Measurements from ENCODE around the gene AKR1C1.

DNA sequence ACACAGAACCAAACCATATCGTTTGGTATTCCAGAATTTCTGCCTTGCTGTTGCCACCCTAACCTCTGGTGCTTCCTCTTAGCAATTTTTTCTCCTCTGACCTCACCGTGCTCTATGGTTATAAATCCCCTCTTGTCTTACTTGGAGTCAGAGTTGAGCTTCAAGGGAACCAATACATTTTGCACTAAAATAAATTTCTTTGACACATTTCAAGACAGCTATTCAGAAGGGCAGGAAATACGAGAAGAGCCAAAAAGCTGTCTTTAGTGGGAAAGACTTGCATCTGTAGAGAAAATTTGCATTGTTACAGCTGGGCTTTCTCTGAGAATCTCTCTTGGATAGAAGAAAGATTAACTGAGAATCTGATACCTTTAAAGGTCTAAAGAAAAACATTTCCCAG is 54.9 kb downstream of the AKR1C1 start:
- no peak for TF ChIP-seq EZH2 (IDR thresholded peaks at IDR 0.05; ENCODE audit: borderline replicate concordance, insufficient read depth, low read depth, low read length, poor library complexity, severe bottlenecking)
- TF ChIP-seq, protein P1, sequence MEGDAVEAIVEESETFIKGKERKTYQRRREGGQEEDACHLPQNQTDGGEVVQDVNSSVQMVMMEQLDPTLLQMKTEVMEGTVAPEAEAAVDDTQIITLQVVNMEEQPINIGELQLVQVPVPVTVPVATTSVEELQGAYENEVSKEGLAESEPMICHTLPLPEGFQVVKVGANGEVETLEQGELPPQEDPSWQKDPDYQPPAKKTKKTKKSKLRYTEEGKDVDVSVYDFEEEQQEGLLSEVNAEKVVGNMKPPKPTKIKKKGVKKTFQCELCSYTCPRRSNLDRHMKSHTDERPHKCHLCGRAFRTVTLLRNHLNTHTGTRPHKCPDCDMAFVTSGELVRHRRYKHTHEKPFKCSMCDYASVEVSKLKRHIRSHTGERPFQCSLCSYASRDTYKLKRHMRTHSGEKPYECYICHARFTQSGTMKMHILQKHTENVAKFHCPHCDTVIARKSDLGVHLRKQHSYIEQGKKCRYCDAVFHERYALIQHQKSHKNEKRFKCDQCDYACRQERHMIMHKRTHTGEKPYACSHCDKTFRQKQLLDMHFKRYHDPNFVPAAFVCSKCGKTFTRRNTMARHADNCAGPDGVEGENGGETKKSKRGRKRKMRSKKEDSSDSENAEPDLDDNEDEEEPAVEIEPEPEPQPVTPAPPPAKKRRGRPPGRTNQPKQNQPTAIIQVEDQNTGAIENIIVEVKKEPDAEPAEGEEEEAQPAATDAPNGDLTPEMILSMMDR (IDR thresholded peaks at IDR 0.05), result no peak
